ENCODE measurements around the gene SOWAHB.

SOWAHB gene

GRCh38 chr4:76897536-76898384, at the start of gene SOWAHB:
TSS of gene SOWAHB (minus strand) at chr4:76898144. CDS start at chr4:76897849, 295 bp downstream.
- peak; percentile 39 for DNase-seq (ENCODE audit: low read depth, low spot score)

- DNase-seq (ENCODE audit: low read depth, low spot score), result no peak
Measured at GRCh38 chr4:76947369-76947768, 49.4 kb upstream of the SOWAHB start.

- DNase-seq (ENCODE audit: low read depth, low spot score), result peak; percentile 68
Measured at GRCh38 chr4:76943790-76944189, 45.8 kb upstream of the SOWAHB start.

- peak; percentile 71 for DNase-seq (ENCODE audit: low read depth, low spot score)
Measured at GRCh38 chr4:76943129-76943620, 45.2 kb upstream of the SOWAHB start.

GRCh38 chr4:76939184-76939583, 41.2 kb upstream of the SOWAHB start:
- DNase-seq (ENCODE audit: low read depth, low spot score), result no peak

GRCh38 chr4:76931576-76932276, 33.8 kb upstream of the SOWAHB start:
- DNase-seq (ENCODE audit: low read depth, low spot score), result no peak

- peak; percentile 6 for DNase-seq (ENCODE audit: low read depth, low spot score)
Measured at GRCh38 chr4:76931087-76931486, 33.1 kb upstream of the SOWAHB start.

GRCh38 chr4:76930685-76931084, 32.7 kb upstream of the SOWAHB start:
- no peak for DNase-seq (ENCODE audit: low read depth, low spot score)

- no peak for DNase-seq (ENCODE audit: low read depth, low spot score)
Measured at GRCh38 chr4:76926841-76927240, 28.9 kb upstream of the SOWAHB start.

GRCh38 chr4:76923619-76924357, 25.8 kb upstream of the SOWAHB start:
- no peak for DNase-seq (ENCODE audit: low read depth, low spot score)

- no peak for DNase-seq (ENCODE audit: low read depth, low spot score)
Measured at GRCh38 chr4:76920715-76921114, 22.8 kb upstream of the SOWAHB start.

- no peak for DNase-seq (ENCODE audit: low read depth, low spot score)
Measured at GRCh38 chr4:76909711-76910110, 11.8 kb upstream of the SOWAHB start.

- peak; percentile 72 for DNase-seq (ENCODE audit: low read depth, low spot score)
Measured at GRCh38 chr4:76905521-76905920, 7.6 kb upstream of the SOWAHB start.

GRCh38 chr4:76904646-76905190, 6.8 kb upstream of the SOWAHB start:
- DNase-seq (ENCODE audit: low read depth, low spot score), result no peak

- DNase-seq (ENCODE audit: low read depth, low spot score), result no peak
Measured at GRCh38 chr4:76902233-76902890, 4.4 kb upstream of the SOWAHB start.

- DNase-seq (ENCODE audit: low read depth, low spot score), result no peak
Measured at GRCh38 chr4:76898949-76899645, 1.2 kb upstream of the SOWAHB start.

GRCh38 chr4:76898385-76898692, 395 bp upstream of the SOWAHB start:
- DNase-seq (ENCODE audit: low read depth, low spot score), result no peak

- peak; percentile 63 for DNase-seq (ENCODE audit: low read depth, low spot score)
Measured at GRCh38 chr4:76896614-76897535, 1.1 kb downstream of the SOWAHB start.

- no peak for DNase-seq (ENCODE audit: low read depth, low spot score)
Measured at GRCh38 chr4:76896048-76896447, 1.9 kb downstream of the SOWAHB start.

GRCh38 chr4:76895619-76896018, 2.3 kb downstream of the SOWAHB start:
- no peak for DNase-seq (ENCODE audit: low read depth, low spot score)
